A673 (cell line): ENCODE results near the gene NDUFA13. TPM values are rescaled to one million over a fixed set of nuclear protein-coding genes. Genes with fewer than 3 reads are reported as not detected.
"Not testable (repeated sequence)": the region's sequence is repeated elsewhere in the genome, so short reads cannot be mapped to it uniquely, and the experiment has no call there.

Experiments used
- BruUV-seq: library from RNA; stranded (reverse); fragments of 400-500 nt; replicated peaks from 2 replicates; lab custom pipeline; 2021; lab: Mats Ljungman, UMichigan
- CTCF ChIA-PET: fragments of 300-600 bp; sonication (Branson Sonifier 250); formaldehyde crosslinking; loops from one replicate; lab custom pipeline; 2022; ENCODE audit warnings: antibody characterized with exemption; lab: Charles Lee
- POLR2A ChIA-PET: fragments of 300-600 bp; sonication (Branson Sonifier 250); formaldehyde crosslinking; loops from one replicate; lab custom pipeline; 2022; ENCODE audit warnings: antibody characterized with exemption; ENCODE audit not compliant: low non-redundant PET; lab: Charles Lee
- DNase-seq: peaks from one replicate; pipeline ENCODE4 v3.0.0-alpha.2; 2015; ENCODE audit warnings: low spot score
- H3K27ac ChIP-seq: fragments of 200-600 bp; sonication (generic); 2 replicates; pipeline ENCODE4 v1.5.1; 2016; ENCODE audit warnings: mixed run types, low read depth, mild to moderate bottlenecking, mixed read lengths, antibody characterized with exemption, low read length; ENCODE audit not compliant: poor library complexity, severe bottlenecking
- H3K27me3 ChIP-seq: fragments of 200-600 bp; sonication (generic); replicated peaks from 2 replicates; pipeline ENCODE4 v1.6.1; 2017; ENCODE audit warnings: mixed run types, low read depth, mild to moderate bottlenecking, mixed read lengths, antibody characterized with exemption, low read length; ENCODE audit not compliant: insufficient read depth, poor library complexity
- H3K36me3 ChIP-seq: fragments of 200-600 bp; sonication (generic); 2 replicates; pipeline ENCODE4 v1.6.1; 2016; ENCODE audit warnings: mixed run types, mild to moderate bottlenecking, mixed read lengths, antibody characterized with exemption, low read length; ENCODE audit not compliant: insufficient read depth, poor library complexity, severe bottlenecking
- H3K4me1 ChIP-seq: fragments of 200-600 bp; sonication (generic); 2 replicates; pipeline ENCODE4 v1.6.1; 2017; ENCODE audit warnings: mixed run types, mild to moderate bottlenecking, mixed read lengths, antibody characterized with exemption, low read length; ENCODE audit not compliant: insufficient read depth, poor library complexity, severe bottlenecking
- H3K4me3 ChIP-seq: fragments of 200-600 bp; sonication (generic); 2 replicates; pipeline ENCODE4 v1.5.1; 2016; ENCODE audit warnings: low read depth, mixed run types, mild to moderate bottlenecking, mixed read lengths, low read length; ENCODE audit not compliant: poor library complexity, severe bottlenecking
- H3K9me3 ChIP-seq: fragments of 200-600 bp; sonication (generic); 2 replicates; pipeline ENCODE4 v1.6.1; 2016; ENCODE audit warnings: mixed run types, low read depth, mild to moderate bottlenecking, mixed read lengths, antibody characterized with exemption, low read length; ENCODE audit not compliant: poor library complexity, severe bottlenecking
- CTCF ChIP-seq: fragments of 300-800, 200-600 bp; sonication (generic); conservative IDR thresholded peaks from 2 replicates; pipeline ENCODE4 v1.5.1; 2017; ENCODE audit warnings: low read depth, mild to moderate bottlenecking, antibody characterized with exemption, low read length, moderate library complexity, mixed read lengths
- EZH2 ChIP-seq: fragments of 200-600 bp; sonication (generic); IDR thresholded peaks from 2 replicates; pipeline ENCODE4 v1.6.1; 2017; ENCODE audit warnings: borderline replicate concordance, low read depth, mild to moderate bottlenecking, mixed read lengths, antibody characterized with exemption, low read length; ENCODE audit not compliant: poor library complexity, severe bottlenecking
- intact Hi-C: fragments of 100-400 bp; cut with micrococcal nuclease; formaldehyde crosslinking; loops from one replicate; pipeline ENCODE4 v1.10.0; 2022; ENCODE audit not compliant: unreplicated experiment
- total RNA-seq: library from RNA; stranded (reverse); gene quantifications from 2 replicates; pipeline ENCODE4 v1.2.3, GENCODE V29; 2021

The NDUFA13 gene
- total RNA-seq, 1 experiment from 2014 or later, result 431 TPM

GRCh38 chr19:19471682-19472081, 44.3 kb upstream of the NDUFA13 start:
- Histone ChIP-seq H3K27me3 (no peaks in the 10 kb centered on the region), H3K9me3 (peaks cover 23% of the 10 kb centered on the region), H3K4me3 (no peak overlapping the region), H3K4me1 (no peaks in the 10 kb centered on the region), H3K27ac (no peak overlapping the region), H3K36me3 (peaks cover 18% of the 10 kb centered on the region)
- ChIA-PET POLR2A (no interaction called here), CTCF (no interaction called here)
- no peak for DNase-seq
- intact Hi-C loops, result no loop called here
- no TSS peak for BruUV-seq
- TF ChIP-seq CTCF (no peak), EZH2 (no peak)

- POLR2A ChIA-PET, BruUV-seq, H3K4me1 ChIP-seq, CTCF ChIA-PET, H3K27me3 ChIP-seq, H3K4me3 ChIP-seq, intact Hi-C loops, DNase-seq, H3K27ac ChIP-seq: not testable (repeated sequence)
- Histone ChIP-seq H3K36me3 (peaks cover 17% of the 10 kb centered on the region), H3K9me3 (peaks cover 21% of the 10 kb centered on the region)
Measured at GRCh38 chr19:19472106-19472505, 43.9 kb upstream of the NDUFA13 start.

GRCh38 chr19:19475015-19475765, 40.8 kb upstream of the NDUFA13 start:
- ChIA-PET CTCF (no interaction called here), POLR2A (no interaction called here)
- intact Hi-C loops, result no loop called here
- no peaks in the 10 kb centered on the region for H3K36me3 ChIP-seq
- H3K4me3 ChIP-seq, result no peak overlapping the region
- no peak for DNase-seq
- H3K27ac ChIP-seq, result peak overlapping the region; percentile 53
- H3K27me3 ChIP-seq, result no peaks in the 10 kb centered on the region
- H3K9me3 ChIP-seq, result no peaks in the 10 kb centered on the region
- TF ChIP-seq CTCF, result no peak
- TF ChIP-seq EZH2, result no peak
- no peaks in the 10 kb centered on the region for H3K4me1 ChIP-seq
- no TSS peak for BruUV-seq
